Measurements from ENCODE around the gene MUSK.
"Not testable (repeated sequence)": the region's sequence is repeated elsewhere in the genome, so short reads cannot be mapped to it uniquely, and the experiment has no call there.

DNA sequence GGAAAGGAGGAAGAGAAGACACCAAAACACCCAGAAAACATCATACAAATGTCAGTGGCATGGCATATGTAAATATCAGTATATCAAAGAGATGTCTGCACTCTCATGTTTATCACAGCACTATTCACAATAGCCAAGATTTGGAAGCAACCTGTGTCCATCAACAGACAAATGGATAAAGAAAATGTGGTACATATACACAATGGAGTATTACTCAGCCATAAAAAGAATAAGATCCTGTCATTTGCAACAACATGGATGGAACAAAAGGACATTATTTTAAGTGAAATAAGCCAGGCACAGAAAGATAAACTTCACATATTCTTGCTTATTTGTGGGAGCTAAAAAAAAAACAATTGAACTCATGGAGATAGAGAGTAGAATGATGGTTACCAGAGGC is 156.5 kb downstream of the MUSK start:
- TF ChIP-seq, protein P1, sequence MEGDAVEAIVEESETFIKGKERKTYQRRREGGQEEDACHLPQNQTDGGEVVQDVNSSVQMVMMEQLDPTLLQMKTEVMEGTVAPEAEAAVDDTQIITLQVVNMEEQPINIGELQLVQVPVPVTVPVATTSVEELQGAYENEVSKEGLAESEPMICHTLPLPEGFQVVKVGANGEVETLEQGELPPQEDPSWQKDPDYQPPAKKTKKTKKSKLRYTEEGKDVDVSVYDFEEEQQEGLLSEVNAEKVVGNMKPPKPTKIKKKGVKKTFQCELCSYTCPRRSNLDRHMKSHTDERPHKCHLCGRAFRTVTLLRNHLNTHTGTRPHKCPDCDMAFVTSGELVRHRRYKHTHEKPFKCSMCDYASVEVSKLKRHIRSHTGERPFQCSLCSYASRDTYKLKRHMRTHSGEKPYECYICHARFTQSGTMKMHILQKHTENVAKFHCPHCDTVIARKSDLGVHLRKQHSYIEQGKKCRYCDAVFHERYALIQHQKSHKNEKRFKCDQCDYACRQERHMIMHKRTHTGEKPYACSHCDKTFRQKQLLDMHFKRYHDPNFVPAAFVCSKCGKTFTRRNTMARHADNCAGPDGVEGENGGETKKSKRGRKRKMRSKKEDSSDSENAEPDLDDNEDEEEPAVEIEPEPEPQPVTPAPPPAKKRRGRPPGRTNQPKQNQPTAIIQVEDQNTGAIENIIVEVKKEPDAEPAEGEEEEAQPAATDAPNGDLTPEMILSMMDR (IDR thresholded peaks at IDR 0.05): not testable (repeated sequence)
- not testable (repeated sequence) for TF ChIP-seq EZH2, EZH2phosphoT487 (IDR thresholded peaks at IDR 0.05)

All from neural progenitor cell (in vitro differentiated cells).